Tongue (tissue), 2 donors: ENCODE measurements around the gene UBE2E2. TPM values are rescaled to one million over a fixed set of nuclear protein-coding genes. Genes with fewer than 3 reads are reported as not detected.
A peak's percentile ranks its signal among the peaks of the same experiment; 100 is the strongest.
"Not testable (repeated sequence)": the region's sequence is repeated elsewhere in the genome, so short reads cannot be mapped to it uniquely, and the experiment has no call there.

ENCODE experiments used
- DNase-seq: peaks from one replicate; pipeline ENCODE4 v3.0.0-alpha.2; 2015
- total RNA-seq: library from RNA; depleted of rRNA; stranded (reverse); fragments of >200 nt; gene quantifications from one replicate; pipeline ENCODE4 v1.2.3, GENCODE V29; 2014

The UBE2E2 gene
- total RNA-seq, 1 donor from 2014 or later = 177 TPM

DNA sequence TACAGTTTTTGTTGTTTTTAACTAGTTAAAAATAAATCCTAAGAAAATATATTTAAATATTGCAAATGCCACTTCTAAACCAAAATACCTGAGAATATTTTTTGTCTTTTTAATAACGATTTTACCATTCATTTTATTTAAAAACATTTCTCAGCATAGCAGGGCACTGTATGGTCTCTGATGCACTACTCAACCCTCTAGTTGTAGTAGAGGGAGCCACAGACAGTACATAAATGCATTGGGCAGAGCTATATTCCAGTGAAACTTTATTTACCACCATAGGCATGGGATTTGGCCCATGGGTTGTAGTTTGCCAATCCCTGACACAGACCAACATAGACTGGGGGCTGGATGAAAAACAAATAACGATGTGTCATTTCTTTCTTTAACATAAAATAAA is 388.2 kb downstream of the UBE2E2 start:
- no peak for DNase-seq

DNA sequence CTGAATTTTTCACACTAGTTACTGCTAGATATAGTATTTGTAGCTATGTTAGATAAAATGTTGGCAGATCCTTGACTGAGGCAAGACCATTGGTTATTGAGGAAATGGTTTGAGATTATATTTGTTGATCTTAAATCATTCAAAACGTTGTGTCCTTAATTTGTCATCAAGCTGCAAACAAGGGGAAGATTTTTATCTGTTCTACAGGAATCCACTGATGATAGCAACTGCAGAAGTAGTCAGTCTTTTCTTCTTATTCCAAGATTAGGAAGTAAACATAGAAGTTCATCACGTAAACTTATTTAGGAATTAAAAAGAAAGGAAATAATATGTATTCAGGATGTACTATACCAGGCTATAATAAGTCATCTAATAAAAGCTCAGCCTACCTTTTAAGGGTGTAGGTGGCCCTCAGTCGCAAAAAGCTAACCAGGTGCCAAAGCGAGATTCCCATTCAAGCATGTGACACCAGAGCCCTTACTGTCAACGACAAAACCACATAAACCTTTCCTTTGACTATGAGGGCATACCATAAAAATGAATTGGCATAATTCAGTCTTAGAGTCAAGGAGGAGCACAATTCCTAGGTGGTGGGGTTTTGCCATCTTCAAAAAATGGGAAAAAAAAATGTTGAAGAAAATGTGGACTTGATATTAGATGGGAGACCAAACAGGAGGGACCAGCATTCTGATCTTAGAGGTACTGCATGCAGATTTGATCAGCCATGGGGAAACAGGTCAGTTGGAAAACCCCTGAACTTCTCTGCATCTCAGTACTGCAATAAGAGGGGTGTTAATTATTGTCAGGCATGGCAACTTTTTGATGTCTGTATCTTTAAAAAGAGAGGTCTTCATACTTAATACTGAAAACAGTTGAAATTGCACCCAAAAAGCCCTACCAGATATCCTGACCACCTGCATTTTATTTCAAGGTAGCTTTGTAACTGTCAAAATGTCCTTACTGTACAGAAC is 390.1 kb downstream of the UBE2E2 start:
- DNase-seq = no peak

DNA sequence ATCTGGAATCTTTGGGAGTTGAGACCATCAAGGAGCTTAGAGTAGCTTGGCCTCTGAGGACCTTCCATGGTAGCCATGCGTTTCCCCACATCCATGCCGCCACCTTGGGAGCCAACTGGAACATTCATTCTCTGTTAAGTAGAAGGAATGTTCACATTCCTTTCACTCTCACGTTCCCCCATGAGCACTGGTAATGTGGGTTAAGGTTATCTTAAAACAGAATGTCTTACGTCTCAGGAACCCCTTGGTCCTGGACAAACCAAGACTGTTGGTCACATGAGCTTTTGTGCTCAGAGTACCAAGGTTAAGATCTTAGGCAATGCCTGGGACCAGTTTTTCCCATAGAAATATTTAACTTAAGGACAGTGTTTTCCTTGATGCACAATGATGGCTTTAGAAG is 390.9 kb downstream of the UBE2E2 start:
- no peak for DNase-seq

DNA sequence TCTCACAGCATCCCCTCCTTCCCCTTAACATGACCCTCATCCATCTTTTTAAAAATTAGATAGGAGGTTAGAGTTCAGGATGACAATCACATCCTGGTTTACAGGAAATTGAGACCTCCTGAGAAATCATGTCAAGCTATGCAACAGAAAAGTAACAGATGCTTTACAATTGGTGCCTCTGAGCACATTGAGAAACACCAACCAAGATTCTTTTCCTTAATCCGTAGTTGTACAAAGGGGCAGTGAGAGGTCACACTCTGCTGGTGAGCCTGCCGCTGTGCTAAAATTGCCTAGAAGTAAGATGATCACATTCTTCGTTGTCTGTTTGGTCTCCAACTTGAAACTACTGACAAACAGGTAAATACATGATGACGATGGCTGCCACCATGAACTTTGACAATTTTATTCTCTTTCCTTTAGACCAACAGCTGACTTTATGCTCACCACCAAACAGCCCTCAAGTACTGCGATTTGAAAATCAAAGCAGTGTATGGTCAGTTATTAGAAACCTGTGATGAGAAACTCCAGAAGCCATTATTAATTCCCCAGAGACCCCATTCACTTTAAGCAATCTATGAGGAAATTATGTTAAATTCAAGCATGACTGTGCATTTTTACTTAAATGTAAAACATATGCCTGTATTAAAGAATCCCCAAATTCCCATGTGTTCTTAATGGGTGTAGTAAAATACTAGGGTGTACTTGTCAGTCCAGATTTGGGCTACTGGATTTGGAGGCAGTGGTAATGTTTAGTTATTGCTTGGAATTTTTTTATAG is 392.0 kb downstream of the UBE2E2 start:
- peak; percentile 27 for DNase-seq

DNA sequence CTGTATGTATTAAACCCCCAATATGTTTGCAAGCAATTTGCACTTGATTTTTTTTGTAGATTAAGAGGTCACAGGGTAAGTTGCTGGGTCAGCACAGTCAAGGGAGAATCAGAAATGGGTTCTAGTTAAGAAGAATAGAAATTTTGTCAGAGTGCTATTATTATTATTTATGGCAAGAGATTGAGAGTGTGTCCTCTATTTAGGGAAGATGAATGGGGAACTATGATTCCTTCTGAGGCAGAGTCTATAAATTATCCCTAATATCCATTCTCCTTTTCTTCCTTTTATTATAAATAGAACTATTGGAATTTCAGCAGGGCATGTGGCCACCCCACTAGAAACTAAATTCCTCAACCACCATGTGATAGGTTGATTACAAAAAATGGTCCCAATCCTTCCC is 392.7 kb downstream of the UBE2E2 start:
- no peak for DNase-seq

DNA sequence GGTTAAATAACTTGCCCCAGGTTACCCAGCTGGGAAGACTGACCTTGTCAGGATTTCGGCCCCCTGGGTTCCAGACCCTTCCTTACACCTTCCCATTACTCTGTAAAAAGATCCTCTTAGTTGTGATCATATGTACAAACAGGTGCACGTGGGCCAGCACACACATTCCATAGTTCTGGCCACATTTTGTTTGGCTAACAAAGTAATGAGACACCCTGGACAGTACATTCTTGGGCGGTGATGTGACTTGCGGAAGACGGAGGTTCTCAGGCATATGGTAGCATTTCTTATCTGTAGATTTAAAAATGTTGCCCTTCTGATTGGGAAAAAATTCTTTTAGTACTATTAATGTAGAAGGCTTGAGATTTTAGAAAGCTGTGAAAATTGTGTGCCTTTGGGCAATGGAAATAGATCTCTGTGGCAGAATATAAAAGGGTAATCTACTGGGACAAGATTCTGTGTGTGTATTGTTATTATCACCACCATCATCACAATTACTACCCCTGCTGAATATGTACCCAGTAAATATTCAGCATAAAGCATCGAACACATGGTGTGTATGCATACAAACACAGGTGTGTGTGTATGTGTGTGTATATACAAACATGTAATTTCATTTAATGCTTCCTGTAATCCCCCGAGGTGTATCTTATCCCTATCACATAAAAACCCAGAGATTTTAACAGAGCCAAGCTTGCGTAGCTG is 397.2 kb downstream of the UBE2E2 start:
- DNase-seq = no peak

DNA sequence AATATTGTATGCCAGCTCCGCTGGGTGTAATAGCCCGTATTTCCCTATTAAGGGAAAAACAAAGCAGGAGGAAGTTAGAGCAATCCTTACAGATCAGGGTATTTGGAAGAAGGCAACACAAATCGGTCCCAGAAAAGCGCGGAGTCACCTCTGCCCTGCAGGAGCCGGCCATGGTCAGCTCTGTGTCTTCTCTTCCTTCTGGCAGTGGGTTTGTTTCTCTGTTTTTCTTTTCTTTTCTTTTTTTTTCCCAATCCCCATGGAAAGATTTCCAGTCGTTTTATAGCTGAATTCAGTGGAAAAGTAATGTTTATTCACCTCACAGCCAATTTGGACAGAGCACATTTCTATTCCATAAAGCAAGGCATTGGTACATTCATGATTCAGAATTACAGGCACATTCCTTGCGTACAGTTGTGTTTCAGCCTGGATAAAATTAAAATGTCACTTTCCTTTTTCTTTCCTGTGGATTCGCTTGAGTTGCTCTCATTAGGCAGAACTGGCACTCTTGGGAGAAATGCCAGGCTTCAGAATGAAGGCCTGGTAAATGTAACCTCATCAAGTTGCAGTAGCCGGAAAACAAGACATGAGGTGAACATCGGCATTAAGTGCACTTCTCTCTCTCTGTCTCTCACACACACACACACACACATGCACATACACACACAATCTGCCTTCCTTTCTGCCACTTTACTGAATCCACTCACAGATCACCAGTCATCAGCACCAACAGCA is 398.1 kb downstream of the UBE2E2 start:
- DNase-seq = peak; percentile 59

DNA sequence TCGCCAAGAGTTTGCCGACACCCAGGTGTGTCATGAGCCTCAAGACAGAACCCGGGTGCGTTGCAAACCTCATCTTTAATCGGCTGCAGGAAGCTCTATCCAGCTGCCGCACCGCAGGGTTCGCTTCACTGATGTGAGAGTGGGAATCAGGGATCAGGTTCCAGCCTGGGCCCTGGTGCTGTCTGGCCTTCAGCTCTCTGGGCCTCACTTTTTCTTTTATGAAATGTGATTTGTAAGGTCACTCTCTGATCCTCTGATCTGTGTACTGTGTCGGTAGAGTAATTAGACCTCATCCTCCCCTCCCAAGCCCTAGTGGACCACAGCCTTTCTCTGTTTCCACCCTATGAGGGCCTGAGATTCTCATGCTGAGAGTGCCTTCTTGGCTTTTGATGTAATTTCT is 399.8 kb downstream of the UBE2E2 start:
- DNase-seq = no peak

DNA sequence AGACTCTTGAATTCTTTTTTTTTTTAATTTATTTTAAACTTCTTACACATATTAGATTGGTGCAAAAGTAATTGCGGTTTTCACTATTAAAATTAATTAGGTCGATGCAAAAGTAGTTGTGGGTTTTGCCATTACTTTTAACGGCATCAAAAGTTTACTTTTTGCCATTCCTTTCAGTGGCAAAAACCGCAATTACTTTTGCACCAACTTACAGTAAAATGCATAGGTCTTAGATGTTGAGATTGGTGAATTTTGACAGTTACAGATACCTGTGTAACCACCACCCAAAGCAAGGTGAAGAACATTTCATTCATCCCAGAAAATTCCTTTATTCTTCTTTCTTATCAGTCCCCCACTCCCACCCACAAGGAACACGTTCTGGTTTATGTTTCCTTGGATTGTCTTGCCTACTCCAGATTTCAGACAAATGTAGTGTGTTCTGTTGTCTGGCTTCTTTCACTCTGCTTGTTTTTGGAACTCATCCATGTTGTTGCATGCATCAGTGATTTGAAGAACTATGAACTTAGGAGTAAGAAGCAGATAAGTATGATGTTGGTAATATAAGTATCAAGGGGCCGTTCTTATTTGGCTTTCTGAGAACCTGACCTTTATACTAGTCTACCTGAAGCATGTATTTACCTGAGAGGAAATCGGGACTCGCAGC is 404.2 kb downstream of the UBE2E2 start:
- no peak for DNase-seq

DNA sequence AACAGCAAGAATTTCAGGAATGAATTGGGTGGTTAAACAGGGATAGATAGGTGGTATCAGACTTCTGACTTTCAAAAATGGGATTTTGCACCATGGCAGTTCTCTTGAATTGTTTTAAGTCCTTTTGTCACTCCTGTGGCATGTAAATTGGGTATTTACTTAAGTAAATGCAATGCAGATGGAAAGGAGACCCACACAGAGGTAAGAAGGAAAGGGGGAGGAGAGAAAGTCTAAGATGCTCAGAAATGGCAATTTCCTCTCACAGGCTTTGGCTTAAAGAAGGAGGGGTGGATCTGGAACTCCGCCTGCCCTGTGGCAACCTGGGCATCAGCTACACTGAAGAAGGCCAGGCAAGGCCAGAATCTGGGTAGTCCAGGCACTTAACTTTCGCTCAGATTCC is 405.5 kb downstream of the UBE2E2 start:
- DNase-seq = no peak

DNA sequence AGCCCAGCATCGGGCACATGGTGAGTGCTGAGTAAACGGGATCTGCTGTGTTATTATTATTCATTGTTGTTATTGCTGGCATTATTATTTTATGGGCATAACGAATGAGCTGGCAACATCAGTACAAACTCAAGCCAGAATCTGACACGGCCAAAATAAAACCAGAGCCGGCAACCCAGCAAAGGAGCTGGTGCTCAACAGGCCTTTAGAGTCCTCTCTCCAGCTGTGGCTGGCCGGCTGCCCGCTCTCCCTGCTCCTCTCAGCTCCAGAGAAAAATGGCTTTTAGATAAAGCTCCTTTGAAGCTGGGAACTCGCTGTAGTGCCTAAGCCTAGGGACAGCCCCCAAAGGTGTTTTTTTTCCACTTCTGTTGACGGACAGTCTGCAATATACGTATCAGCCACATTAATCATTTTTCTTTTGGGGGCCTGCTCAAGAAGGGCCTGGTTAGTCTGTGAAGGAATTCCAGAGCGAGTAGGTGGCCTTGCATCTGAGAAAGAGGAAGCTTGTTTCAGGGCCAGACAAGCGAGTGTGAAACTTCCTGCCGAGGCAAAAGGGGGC is 408.7 kb downstream of the UBE2E2 start:
- DNase-seq = peak; percentile 91

DNA sequence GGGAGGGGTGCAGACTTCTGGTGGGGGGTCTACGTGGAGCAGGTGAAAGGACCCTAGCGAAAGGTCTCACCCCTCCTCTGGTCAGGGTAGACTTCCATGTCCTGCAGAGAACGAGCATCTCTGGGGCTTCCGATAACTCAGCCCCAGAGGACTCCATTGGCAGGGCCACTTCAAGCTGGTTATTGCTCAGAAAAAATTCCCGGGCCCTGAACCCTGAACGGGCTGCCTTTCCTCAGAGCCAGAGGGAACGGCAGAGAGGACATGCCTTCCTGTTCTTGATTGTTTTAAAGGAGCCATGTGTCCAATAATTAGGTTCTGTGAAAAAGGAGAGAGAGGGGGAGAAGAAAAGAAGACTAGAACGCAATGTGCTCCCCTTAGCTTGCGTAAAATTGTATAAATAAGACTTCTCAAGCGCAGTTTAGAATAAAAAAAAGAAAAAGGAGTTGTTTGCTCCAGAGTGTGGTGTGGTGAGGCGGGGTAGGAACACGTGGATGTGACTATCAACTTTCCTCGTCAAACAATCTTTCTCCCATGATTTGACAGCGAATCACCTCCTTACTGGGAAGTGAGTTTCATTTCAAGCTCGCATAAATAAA is 409.3 kb downstream of the UBE2E2 start:
- DNase-seq = no peak

DNA sequence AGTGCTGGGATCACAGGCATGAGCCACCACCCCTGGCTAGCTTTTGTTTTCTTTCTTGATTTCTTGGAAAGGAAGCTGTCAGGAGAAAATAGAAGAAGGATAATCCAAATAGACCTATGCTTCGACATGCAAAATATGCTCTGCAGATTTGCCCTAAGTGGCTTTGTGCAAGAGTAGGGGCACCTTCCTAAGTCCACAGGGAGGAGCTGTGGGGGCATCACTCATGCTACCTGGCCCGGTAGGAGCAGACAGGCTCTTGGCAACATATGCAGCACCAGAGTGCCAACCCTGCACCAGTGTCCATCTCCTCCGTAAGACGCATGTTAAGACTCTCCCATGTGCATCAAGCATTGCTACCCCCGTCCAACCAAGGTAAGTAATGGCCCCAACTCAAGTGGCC is 411.9 kb downstream of the UBE2E2 start:
- DNase-seq = no peak

DNA sequence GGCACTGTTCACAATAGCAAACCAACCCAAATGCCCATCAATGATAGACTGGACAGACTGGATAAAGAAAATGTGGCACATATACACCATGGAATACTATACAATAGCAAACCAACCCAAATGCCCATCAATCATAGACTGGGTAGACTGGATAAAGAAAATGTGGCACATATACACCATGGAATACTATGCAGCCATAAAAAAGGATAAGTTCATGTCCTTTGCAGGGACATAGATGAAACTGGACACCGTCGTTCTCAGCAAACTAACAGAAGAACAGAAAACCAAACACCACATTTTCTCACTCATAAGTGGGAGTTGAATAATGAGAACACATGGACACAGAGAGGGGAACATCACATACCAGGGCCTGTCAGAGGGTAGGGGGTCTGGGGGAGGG is 415.3 kb downstream of the UBE2E2 start:
- not testable (repeated sequence) for DNase-seq

DNA sequence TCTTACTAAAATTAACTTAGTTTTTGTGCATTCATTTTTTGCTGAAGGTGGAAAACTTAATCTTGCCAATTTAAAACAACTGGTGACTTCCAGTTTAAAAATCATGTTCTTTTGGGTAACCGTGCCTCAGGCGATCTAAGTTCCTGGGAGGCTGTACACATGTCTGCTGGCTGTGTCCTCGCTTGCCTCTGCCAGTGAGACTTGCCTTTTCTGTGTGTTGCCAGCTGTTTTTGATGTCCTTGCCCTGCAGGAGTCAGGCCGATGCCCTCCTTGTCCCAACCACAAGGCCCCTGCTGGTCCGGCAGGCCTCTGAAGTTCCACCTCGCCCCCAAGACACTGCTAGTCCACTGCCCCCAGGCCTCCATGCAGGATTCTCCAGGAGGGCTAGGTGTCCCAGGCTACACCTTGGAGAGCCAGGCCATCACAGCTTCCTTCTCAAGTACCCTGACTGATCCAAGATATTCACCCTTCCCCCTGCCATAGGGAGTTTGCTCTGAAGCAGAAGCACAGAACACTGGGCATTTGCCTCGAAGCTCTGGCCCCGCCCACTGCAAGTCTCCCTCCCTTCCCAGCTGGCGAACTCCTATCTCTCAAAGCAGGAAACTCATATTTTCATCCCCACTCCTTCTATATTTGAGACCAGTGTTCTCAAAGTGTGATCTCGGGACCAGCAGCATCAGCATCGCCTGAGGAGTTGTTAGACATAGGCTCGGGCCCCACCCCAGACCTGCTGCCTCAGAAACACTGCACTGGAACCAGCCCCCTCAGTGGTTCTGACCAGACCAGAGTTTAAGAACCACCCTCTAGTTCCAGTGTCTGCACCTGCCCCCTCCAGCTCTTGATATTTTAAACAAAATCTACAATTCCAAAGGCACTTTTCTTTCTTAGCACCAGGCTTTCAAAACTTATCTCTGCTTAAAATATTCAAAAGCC is 416.8 kb downstream of the UBE2E2 start:
- DNase-seq = no peak

DNA sequence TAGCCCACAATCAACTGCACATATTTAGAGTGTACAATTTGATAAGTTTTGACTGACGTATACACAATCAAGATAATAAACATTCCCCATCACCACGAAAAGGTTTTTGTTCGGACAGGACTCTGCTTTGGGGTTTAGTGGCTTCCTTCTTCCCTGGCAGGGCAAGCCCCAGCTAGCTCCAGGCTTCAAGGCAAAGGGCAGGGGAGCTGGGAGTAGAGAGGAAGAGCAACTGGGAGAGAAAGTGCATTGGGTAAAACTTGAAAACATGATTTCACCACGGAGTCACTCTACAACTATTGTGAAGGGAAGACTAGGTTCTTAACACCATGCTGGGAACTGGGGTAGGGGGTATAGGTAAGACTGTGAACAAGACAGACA is 417.5 kb downstream of the UBE2E2 start:
- no peak for DNase-seq

DNA sequence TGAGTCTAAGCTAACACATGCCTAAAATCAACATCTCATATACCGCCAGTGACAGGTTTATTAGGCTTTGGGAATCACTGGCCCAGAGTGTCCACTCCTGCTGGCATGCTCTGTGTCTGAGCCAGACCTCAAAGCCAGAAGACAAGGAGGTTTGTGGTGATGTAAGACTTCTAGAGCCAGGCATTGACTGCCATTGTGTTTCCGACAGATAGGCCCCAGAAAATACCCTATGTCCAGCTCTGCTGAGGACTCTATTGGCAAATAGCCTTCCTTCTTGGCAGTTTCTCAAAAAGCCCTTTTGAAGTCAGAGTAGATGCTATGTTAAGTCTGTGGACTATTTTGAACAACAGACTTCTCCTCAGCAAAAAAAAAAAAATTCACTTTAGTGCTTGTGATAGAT is 420.7 kb downstream of the UBE2E2 start:
- DNase-seq = no peak

DNA sequence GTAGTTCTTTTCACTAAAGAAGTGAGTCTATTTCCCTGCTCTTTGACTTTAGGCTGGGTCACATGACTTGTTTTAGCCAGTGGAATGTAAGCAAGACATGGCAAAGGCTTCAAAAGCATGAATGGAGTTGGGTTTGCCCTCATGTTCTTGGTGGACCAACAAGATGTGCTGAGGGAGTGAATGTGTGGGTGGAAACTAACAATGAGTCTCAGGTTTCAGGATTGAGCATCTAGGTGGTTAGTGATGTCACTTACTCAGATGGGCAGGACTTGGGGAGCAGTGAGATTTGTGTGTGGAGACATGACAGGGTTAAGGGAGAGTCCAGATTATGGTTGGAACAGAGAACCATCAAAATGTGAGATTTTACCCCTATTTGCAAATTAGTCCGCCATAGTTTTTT is 421.2 kb downstream of the UBE2E2 start:
- DNase-seq = no peak

DNA sequence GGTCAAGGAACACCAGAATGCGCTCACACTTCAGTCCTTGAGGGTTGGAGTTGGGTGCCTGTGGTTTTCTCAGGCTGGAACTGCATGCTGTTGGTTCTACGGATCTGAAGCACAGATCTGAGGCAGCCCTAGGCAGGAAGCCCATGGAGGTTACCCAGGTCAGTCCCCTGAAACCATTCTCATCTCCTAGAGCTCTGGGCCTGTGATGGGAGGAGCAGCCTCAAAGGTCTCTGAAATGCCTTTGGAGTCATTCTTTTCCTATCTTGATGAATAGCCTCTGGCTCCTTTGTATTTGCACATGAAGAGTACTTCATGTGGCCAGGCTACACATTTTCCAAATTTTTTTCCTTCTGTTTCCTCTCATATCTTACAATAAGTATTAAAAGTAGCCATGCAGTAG is 423.3 kb downstream of the UBE2E2 start:
- no peak for DNase-seq
